ENCODE data around the gene VHLL.

Gene VHLL

DNA sequence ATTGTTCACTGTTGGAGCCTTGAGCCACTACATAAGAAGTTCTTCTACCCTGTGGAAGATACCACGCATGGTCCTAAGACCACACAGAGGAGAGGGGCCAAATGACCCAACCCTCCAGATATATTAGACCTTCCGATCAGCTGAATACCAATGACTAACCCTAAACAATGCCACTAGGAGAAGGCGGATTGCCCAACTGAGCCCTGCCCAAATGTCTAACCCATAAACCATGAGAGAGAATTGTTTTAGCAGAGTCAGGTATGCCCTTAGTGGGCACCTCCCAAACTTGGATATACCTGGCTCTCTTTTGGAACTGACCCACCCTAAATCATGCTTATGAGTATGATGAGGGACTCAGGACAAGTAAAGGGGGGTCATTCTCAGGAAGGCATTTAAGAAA lies 28.8 kb downstream of the VHLL start:
- no peak for TF ChIP-seq POLR2A (IDR thresholded peaks at IDR 0.05; ENCODE audit: extremely low read depth, insufficient read length)
- TF ChIP-seq MYC (IDR thresholded peaks at IDR 0.05; ENCODE audit: low read depth, low read length): no peak
- TF ChIP-seq, protein P1, sequence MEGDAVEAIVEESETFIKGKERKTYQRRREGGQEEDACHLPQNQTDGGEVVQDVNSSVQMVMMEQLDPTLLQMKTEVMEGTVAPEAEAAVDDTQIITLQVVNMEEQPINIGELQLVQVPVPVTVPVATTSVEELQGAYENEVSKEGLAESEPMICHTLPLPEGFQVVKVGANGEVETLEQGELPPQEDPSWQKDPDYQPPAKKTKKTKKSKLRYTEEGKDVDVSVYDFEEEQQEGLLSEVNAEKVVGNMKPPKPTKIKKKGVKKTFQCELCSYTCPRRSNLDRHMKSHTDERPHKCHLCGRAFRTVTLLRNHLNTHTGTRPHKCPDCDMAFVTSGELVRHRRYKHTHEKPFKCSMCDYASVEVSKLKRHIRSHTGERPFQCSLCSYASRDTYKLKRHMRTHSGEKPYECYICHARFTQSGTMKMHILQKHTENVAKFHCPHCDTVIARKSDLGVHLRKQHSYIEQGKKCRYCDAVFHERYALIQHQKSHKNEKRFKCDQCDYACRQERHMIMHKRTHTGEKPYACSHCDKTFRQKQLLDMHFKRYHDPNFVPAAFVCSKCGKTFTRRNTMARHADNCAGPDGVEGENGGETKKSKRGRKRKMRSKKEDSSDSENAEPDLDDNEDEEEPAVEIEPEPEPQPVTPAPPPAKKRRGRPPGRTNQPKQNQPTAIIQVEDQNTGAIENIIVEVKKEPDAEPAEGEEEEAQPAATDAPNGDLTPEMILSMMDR (IDR thresholded peaks at IDR 0.05; ENCODE audit: low read depth, low read length): no peak
- TF ChIP-seq, protein P2, sequence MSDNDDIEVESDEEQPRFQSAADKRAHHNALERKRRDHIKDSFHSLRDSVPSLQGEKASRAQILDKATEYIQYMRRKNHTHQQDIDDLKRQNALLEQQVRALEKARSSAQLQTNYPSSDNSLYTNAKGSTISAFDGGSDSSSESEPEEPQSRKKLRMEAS (IDR thresholded peaks at IDR 0.05; ENCODE audit: low read depth, low read length): no peak
- DNase-seq (ENCODE audit: low read depth): no peak
- no peak overlapping the region for H3K4me3 ChIP-seq (ENCODE audit: low read depth, low read length)

DNA sequence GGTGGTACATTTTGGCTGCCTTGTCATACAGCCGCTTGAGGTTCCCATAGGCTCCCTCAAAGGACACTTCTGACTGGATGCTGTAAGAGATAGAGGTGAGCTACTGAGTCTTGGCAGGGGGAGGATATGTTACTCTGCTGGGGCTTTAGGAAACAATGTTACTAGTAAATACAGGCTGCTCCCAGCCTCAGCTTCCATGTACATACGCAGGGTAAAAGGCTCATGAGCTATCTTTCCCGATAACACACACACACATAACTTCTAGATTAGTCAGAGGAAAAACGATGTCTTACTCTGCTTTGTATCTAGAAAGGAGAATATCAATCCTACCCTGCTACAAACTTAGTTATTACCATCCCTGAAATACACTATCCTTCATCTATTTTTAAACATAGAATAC lies 30.8 kb downstream of the VHLL start:
- H3K4me3 ChIP-seq (ENCODE audit: low read depth, low read length): no peak overlapping the region
- DNase-seq (ENCODE audit: low read depth): no peak
- TF ChIP-seq, protein P2 (IDR thresholded peaks at IDR 0.05; ENCODE audit: low read depth, low read length): no peak
- no peak for TF ChIP-seq POLR2A (IDR thresholded peaks at IDR 0.05; ENCODE audit: extremely low read depth, insufficient read length)
- TF ChIP-seq, protein P1 (IDR thresholded peaks at IDR 0.05; ENCODE audit: low read depth, low read length): no peak
- TF ChIP-seq MYC (IDR thresholded peaks at IDR 0.05; ENCODE audit: low read depth, low read length): no peak

DNA sequence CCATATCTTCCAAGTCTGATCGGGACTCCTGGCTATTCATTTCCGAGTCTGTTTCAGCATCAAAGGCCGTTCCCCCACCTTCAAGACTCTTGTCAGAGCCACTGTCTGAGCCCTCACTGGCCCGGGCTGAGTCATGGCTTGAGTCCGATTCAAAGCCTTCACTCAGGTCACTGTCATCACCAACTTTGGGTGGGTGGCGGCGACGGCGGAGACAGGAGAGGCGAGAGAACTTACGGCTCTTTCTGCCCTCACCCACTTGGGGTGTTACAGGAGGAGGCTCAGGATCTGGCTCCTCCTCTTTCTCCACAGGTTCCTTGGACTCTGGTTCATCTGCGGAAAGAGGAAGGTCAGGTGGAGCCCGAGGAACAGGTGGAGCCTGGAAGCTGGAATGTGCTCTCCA lies 33.1 kb downstream of the VHLL start:
- no peak for DNase-seq (ENCODE audit: low read depth)
- no peak for TF ChIP-seq MYC (IDR thresholded peaks at IDR 0.05; ENCODE audit: low read depth, low read length)
- TF ChIP-seq, protein P2 (IDR thresholded peaks at IDR 0.05; ENCODE audit: low read depth, low read length): no peak
- no peak for TF ChIP-seq POLR2A (IDR thresholded peaks at IDR 0.05; ENCODE audit: extremely low read depth, insufficient read length)
- TF ChIP-seq, protein P1 (IDR thresholded peaks at IDR 0.05; ENCODE audit: low read depth, low read length): no peak
- H3K4me3 ChIP-seq (ENCODE audit: low read depth, low read length): no peak overlapping the region

DNA sequence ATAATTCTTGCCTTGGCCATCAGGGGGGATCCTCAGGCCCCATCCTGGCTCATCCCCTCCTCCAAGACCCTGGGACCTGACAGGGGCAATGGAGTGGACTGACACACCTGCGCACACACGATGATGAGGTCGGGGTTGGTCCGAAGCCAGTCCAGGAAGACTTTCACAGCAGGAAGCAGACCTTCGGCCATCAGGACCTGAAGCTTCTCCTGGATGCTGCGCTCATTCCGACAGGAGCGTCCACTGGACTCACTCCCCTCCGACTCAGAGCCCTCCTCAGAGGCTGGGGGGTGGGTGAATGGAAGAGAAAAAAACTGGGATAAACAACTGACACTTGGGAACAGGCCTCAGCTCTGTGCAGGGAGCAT lies 35.8 kb downstream of the VHLL start:
- TF ChIP-seq, protein P1 (IDR thresholded peaks at IDR 0.05; ENCODE audit: low read depth, low read length): no peak
- TF ChIP-seq POLR2A (IDR thresholded peaks at IDR 0.05; ENCODE audit: extremely low read depth, insufficient read length): no peak
- no peak overlapping the region for H3K4me3 ChIP-seq (ENCODE audit: low read depth, low read length)
- DNase-seq (ENCODE audit: low read depth): no peak

DNA sequence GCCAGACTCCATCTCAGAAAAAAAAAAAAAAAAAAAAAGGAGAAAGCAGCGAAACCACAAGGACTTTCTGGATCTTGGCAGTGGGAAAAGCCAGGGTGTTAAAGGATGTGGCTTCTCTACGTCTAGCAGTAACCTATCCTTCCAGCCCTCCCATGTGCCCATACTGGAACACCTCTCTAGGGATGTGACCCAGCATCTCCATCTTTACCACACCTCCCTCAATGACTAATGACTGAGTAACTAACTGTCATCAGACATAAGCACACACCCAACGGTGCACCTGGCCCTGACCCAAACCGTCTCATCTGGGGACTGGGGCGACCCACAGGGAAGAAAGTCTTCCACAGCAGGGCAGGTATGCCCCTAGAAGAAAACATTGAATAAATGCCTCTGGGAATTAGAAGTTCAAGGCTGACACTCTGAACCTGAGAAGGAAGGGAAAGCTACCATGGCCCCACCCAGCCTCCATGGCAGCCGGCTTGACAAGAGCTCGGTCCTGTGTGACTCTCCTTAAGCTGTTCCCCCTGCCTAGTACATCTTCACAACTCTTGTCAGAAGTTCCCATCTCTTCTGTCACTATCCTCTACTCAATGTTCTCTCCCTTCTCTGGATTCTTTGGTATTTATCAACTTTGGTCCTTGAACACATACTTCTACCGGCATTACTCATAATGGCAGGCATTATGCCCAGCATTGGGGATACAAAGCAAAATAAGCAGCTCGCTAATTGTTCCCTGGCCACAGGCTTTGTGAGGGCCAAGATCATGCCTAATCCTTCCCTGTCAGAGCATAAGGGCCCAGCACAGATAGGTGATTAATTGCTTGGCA lies 36.4 kb downstream of the VHLL start:
- DNase-seq (ENCODE audit: low read depth): no peak
- no peak overlapping the region for H3K4me3 ChIP-seq (ENCODE audit: low read depth, low read length)

More for the DNA sequence above, 36.4 kb downstream of the VHLL start:
- TF ChIP-seq, protein P1 (IDR thresholded peaks at IDR 0.05; ENCODE audit: low read depth, low read length): no peak
- TF ChIP-seq POLR2A (IDR thresholded peaks at IDR 0.05; ENCODE audit: extremely low read depth, insufficient read length) (no peak), MYC (IDR thresholded peaks at IDR 0.05; ENCODE audit: low read depth, low read length) (no peak)
- TF ChIP-seq, protein P2 (IDR thresholded peaks at IDR 0.05; ENCODE audit: low read depth, low read length): no peak
